Activated T-helper 2 cell treated with anti-CD3 and anti-CD28 coated beads, Interferon-gamma antibody, Interleukin-2, Interleukin-4, amounts not matched to agents 10 μg/mL and 5 μg/mL and 100 μg/mL, durations not matched to agents 14 hours and 24 hours and 36 hours (primary cell): ENCODE measurements around the gene OXER1. TPM values are rescaled to one million over a fixed set of nuclear protein-coding genes. Genes with fewer than 3 reads are reported as not detected.

Source experiments
- DNase-seq: peaks from one replicate; pipeline ENCODE4 v3.0.0; 2021; ENCODE audit warnings: low spot score
- H3K27ac Mint-ChIP-seq: one replicate; pipeline ENCODE4 v1.8.0; 2021; ENCODE audit warnings: mixed read lengths
- H3K27me3 Mint-ChIP-seq: one replicate; pipeline ENCODE4 v1.8.0; 2021; ENCODE audit warnings: low read depth, mixed read lengths
- H3K36me3 Mint-ChIP-seq: one replicate; pipeline ENCODE4 v1.8.0; 2021; ENCODE audit warnings: low read depth, mixed read lengths
- H3K4me1 Mint-ChIP-seq: one replicate; pipeline ENCODE4 v1.8.0; 2021; ENCODE audit warnings: low read depth, mixed read lengths
- H3K4me3 Mint-ChIP-seq: one replicate; pipeline ENCODE4 v1.8.0; 2021; ENCODE audit warnings: low read depth, mild to moderate bottlenecking, moderate library complexity, mixed read lengths
- H3K9me3 Mint-ChIP-seq: one replicate; pipeline ENCODE4 v1.8.0; 2021; ENCODE audit warnings: mixed read lengths
- intact Hi-C: fragments of 100-400 bp; cut with micrococcal nuclease; formaldehyde crosslinking; loops from one replicate; pipeline ENCODE4 v1.15.1; 2023
- total RNA-seq: library from RNA; stranded (reverse); gene quantifications from 2 replicates; pipeline ENCODE4 v1.2.3, GENCODE V29; 2022

The OXER1 gene
- total RNA-seq, 1 donor from 2014 or later: 1.3 TPM

DNA sequence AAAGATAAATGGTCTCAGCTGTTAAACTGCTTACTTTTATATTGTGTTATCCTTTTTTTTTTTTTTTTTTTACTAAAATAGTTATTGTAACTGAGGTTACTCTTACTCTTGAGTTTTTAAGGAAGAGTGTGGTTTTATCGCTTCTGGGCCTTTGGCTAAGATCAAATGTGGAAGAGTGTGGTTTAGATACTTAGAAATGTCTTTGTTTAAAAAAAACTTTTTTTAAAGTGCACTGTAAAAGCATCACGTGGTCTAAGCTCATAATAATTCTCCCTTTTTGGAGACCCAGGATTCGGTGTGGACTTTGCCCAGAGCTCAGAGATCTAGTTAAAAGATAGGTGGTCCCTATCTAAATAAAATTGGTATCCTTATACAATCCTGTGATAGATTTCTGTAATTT lies 11.9 kb upstream of the OXER1 start:
- no peak overlapping the region for H3K27ac Mint-ChIP-seq
- no peak for DNase-seq
- H3K4me3 Mint-ChIP-seq: no peak overlapping the region
- H3K27me3 Mint-ChIP-seq: no peaks in the 10 kb centered on the region
- intact Hi-C loops: no loop called here
- H3K4me1 Mint-ChIP-seq: peaks cover 2% of the 10 kb centered on the region
- peaks cover 6% of the 10 kb centered on the region for H3K36me3 Mint-ChIP-seq
- H3K9me3 Mint-ChIP-seq: peaks cover 9% of the 10 kb centered on the region

DNA sequence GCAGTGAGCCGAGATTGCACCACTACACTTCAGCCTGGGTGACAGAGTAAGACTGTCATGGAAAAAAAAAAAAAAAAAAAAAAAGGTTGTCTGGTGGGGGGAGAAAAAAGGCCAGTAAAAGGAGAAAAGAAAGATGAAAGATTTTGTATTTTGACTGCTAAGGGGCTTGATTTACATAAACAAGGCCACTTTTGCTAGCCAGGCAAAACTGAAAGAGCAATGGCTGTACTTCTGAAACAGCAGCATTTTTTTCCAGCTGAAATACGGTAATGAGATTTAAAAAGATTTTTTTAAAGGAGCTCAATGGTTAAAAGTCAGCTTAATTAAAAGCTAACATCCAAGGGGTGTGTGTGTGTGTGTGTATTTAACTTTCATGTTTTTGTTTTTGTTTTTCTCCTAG lies 11.3 kb upstream of the OXER1 start:
- DNase-seq: no peak
- Mint-ChIP-seq H3K36me3 (peaks cover 6% of the 10 kb centered on the region), H3K27ac (no peak overlapping the region), H3K9me3 (peaks cover 9% of the 10 kb centered on the region), H3K4me3 (no peak overlapping the region), H3K27me3 (no peaks in the 10 kb centered on the region), H3K4me1 (peaks cover 2% of the 10 kb centered on the region)
- intact Hi-C loops: no loop called here

DNA sequence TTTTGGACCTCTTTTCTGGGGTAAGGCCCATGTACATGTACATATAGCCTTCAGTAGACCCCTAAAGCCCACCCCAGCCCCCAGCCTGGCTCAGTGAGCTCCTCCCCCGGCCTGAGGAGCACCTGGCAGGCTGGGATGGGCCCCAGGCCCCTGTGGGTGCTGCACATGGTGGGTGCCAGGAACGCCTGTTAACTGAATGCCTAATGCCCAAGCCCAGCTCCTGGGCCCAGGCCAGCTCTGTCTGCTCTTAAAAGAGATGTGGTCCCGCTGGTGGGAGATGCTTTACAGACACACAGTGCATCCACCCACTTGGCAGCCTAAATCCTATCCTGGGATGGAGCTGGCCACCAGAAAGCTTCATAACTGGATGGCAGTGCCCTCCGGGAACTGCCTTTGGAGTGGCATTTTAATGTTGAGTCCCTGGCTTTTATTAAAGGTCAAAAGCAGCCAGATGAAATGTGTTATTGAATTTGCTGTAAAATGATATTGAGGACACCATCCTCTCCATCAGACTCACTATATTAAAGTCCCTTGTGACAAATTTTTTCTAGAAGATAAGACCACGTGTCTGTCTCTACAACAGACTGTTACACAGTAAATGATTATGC lies 7.7 kb upstream of the OXER1 start:
- no peak overlapping the region for H3K27ac Mint-ChIP-seq
- H3K4me1 Mint-ChIP-seq: peaks cover 2% of the 10 kb centered on the region
- intact Hi-C loops: no loop called here
- H3K9me3 Mint-ChIP-seq: no peaks in the 10 kb centered on the region
- no peak overlapping the region for H3K4me3 Mint-ChIP-seq
- DNase-seq: no peak
- no peaks in the 10 kb centered on the region for H3K27me3 Mint-ChIP-seq
- no peaks in the 10 kb centered on the region for H3K36me3 Mint-ChIP-seq

DNA sequence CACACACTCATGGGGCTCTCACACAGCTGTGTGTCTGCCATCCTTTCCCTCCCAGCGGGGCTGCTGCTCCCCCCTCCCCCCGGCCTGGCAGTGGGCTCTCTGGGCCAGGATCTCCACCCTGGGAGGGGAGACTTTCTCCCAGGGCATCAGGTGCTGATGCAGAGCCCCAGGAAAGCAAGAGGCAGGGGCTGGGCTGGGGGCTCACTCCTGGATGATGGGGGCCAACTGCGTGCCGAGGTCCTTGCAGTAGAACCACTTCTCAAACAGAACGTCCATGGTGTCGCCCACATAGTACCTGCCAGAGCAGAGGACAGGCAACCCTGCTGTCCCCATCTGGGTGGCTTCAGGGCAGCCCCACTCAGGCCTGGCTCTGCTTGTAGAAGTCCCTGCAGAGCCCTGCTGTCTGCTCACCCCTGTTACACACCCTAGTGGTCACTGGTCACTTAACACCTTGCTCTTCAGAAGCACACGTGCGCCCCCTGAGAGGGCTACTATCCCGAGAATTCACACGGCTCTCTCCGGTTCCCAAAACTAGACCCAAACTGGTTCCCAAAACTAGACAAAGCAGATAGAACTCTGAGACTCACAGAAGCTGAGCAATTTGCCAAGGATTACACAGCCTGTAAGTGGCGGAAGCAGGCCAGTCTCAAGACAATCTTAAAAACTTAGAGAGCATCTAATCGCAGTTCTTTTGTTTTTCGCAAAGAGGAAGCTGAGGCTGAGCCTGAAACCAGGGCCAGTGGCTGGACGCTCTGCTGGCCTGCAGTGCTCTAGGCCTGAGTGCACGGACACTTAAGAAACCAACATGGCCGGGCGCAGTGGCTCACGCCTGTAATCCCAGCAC lies 6.6 kb upstream of the OXER1 start:
- no peaks in the 10 kb centered on the region for H3K36me3 Mint-ChIP-seq
- no peaks in the 10 kb centered on the region for H3K9me3 Mint-ChIP-seq
- intact Hi-C loops: no loop called here
- H3K4me3 Mint-ChIP-seq: no peak overlapping the region
- H3K27me3 Mint-ChIP-seq: no peaks in the 10 kb centered on the region
- H3K4me1 Mint-ChIP-seq: no peaks in the 10 kb centered on the region
- H3K27ac Mint-ChIP-seq: no peak overlapping the region
- DNase-seq: no peak

DNA sequence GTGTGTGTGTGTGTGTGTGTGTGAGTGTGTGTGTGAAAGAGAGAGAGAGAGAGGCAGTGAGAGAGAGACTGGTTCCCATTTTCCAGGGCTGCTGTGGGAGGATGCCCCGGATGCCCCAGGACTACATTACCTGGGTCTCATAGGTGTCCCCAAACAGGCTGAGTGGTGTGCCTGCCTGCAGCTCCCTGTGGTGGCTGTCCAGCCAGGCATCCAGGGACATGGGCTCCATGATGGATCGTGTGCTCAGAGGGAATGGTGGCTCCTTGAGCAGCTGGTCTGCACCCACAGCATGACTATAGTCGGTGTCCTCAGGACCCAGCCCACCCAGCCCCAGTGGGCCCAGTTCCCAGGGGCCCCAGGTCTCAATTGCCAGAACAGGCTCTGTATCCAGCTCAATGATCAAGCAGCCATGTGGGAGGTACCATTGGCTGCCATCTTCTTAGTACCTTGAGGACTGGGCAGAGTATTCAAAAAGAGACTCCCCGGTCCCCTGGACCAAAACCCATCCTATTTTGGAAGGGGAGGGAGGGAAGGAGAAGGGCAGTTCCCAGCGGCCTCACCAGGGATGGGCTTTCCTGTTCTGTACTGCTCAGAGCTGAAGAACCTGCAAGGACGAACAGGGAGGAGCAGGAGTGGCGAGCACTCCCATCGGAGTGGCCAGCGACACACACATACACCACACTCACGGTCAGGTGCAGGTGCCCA lies 5.8 kb upstream of the OXER1 start:
- intact Hi-C loops: no loop called here
- Mint-ChIP-seq H3K9me3 (no peaks in the 10 kb centered on the region), H3K27ac (no peak overlapping the region), H3K36me3 (no peaks in the 10 kb centered on the region), H3K4me3 (no peak overlapping the region), H3K27me3 (no peaks in the 10 kb centered on the region), H3K4me1 (no peaks in the 10 kb centered on the region)
- no peak for DNase-seq

DNA sequence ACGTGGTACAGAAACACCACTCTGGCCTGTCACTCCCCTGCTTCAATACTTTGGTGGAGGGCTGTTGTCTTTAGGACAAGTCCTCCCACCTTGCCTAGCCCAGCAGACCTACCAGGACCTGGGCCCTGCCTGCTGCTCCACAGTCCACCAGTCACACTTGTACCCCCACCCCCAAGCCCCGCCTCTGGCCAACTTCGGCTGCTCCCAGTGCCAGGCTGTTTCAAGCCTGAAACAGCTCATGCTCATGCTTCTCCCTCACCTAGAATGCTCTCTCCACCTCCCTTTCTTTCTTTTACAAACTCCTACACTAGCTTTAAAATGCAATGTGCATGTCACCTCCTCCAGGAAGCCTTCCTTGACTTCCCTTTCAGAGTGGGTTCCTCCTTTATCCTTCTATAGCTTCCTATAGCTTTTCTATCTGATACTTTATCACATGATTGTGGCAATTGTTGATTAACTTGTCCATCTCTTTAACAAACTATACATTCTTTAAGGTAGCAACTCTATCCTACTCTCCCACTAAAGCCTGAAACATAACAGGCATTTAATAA lies 4.8 kb upstream of the OXER1 start:
- Mint-ChIP-seq H3K4me1 (no peaks in the 10 kb centered on the region), H3K4me3 (no peak overlapping the region), H3K9me3 (no peaks in the 10 kb centered on the region), H3K27ac (no peak overlapping the region), H3K27me3 (no peaks in the 10 kb centered on the region), H3K36me3 (no peaks in the 10 kb centered on the region)
- DNase-seq: no peak
- intact Hi-C loops: no loop called here

DNA sequence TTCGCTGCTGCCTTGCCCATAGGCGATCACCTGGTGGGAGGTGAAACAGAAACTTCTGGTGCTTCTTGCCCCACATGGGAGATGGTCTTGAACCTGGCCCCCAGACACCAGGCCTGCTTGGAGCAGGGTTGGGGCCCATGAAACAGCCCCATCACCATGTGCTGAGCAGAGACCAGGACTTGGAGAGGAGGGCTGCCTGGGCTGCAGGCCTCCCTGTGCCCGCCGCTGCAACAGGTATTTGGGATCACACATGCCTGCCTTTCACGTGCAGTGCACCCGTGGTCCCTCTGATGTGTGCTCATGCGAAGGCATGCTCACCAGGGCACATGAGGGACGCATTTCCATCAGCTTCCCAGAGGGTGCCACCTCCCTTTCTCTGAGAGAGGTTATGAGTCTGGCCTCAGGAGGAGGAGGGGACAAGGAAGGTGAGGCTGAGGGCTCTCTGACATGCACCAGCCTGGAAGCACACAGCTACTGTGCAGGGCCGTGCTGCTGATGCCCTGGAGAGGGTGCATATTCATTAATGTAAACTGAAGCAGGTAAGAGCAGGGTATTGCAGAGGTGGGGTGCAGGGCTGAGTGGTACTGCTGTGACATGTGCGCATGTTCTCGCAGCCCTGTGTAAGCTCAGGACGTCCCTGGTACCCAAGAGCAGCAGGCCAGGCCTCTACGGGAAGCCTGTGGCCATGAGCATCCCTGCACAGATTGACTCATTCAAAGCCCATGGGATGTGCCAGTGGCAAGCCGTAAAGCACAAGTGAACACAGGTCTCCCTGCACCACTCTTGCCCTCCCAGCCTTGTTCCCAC lies 4.2 kb upstream of the OXER1 start:
- Mint-ChIP-seq H3K9me3 (no peaks in the 10 kb centered on the region), H3K4me3 (no peak overlapping the region), H3K36me3 (no peaks in the 10 kb centered on the region), H3K4me1 (no peaks in the 10 kb centered on the region), H3K27ac (no peak overlapping the region), H3K27me3 (no peaks in the 10 kb centered on the region)
- DNase-seq: no peak
- intact Hi-C loops: no loop called here

DNA sequence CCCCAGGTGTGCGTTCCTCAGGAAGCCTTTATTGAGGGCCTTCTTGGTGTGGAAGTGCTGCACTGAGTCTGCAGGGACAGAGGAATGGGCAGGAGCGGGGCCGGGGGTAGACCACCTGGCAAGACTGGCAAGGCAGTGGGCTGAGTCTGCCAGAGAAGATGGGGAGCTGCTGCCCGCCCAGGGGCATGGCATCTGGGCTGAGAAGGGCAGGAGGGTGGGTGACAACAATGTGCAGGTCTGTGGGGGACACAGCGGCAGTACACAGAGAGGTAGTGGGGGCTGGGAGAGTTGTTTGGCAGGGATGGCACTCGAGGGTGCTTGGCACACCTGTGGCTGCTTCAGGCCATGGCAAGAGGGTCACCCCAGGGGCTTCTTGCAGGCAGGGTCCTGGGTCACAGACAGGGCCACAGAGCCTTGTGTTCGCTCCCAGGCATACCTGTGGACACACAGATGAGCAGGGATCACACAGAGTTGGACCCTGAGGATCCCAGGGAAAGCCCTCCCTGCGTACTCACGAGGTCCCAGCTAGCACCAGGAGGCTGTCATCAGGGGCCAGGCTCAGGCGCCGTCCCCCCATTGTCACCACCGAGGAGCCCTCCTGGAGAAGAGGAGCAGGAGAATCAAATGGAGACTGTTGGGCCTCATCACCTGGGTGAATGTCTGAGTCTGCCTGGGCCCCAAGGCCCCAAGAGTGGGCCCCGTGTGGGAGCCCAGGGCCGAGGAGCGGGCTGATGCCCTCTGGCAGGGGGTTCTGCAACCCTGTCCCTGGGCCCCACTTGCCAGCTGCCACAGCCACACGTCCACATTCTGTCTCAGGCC lies 3.4 kb upstream of the OXER1 start:
- H3K27ac Mint-ChIP-seq: no peak overlapping the region
- intact Hi-C loops: no loop called here
- H3K9me3 Mint-ChIP-seq: no peaks in the 10 kb centered on the region
- H3K36me3 Mint-ChIP-seq: no peaks in the 10 kb centered on the region
- no peaks in the 10 kb centered on the region for H3K27me3 Mint-ChIP-seq
- H3K4me3 Mint-ChIP-seq: no peak overlapping the region
- H3K4me1 Mint-ChIP-seq: no peaks in the 10 kb centered on the region
- DNase-seq: no peak

DNA sequence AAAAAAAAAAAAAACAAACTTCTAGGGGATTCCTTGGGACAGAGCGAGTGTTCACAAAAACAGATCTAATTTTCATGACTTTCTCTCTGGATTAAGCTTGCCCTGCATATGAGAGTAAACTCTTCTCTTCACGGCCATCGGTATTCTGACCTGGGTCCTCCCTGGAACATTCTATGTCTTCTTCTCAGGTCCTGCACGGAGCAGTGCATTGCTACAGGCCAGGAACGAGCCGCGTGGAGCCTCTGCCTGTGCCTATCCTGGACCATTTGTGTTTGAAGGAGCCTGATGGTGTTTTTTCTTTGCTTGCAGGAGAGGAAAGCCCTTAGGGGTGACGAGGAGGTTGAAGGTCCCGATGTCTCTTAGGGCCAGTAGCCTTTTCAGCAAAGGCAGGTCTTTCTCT lies 1.8 kb upstream of the OXER1 start:
- no peaks in the 10 kb centered on the region for H3K36me3 Mint-ChIP-seq
- no peaks in the 10 kb centered on the region for H3K4me1 Mint-ChIP-seq
- intact Hi-C loops: no loop called here
- DNase-seq: no peak
- no peak overlapping the region for H3K4me3 Mint-ChIP-seq
- no peaks in the 10 kb centered on the region for H3K27me3 Mint-ChIP-seq
- no peak overlapping the region for H3K27ac Mint-ChIP-seq
- no peaks in the 10 kb centered on the region for H3K9me3 Mint-ChIP-seq

DNA sequence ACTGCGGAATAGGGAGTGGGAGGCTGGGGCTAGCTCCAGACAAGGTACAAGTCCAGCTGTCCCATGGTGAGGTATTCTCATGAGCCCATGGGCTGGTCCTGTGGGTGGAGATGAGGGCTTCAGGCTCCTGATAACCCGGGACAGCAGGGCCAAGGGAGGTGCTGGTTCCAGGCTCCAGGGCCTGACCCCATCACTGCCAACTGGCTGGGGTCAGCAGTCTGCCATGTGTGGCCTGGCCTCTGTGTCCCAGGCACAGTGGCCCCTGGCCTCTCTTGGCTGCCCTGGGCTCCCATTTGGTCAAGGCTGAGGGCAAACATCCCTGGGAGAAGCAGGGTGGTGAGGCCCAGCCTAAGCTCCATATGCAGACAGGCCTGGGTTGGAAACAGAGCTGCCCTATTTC lies 966 bp upstream of the OXER1 start:
- H3K27me3 Mint-ChIP-seq: no peaks in the 10 kb centered on the region
- H3K36me3 Mint-ChIP-seq: no peaks in the 10 kb centered on the region
- no peak for DNase-seq
- intact Hi-C loops: no loop called here
- no peak overlapping the region for H3K27ac Mint-ChIP-seq
- no peak overlapping the region for H3K4me3 Mint-ChIP-seq
- no peaks in the 10 kb centered on the region for H3K9me3 Mint-ChIP-seq
- H3K4me1 Mint-ChIP-seq: no peaks in the 10 kb centered on the region

DNA sequence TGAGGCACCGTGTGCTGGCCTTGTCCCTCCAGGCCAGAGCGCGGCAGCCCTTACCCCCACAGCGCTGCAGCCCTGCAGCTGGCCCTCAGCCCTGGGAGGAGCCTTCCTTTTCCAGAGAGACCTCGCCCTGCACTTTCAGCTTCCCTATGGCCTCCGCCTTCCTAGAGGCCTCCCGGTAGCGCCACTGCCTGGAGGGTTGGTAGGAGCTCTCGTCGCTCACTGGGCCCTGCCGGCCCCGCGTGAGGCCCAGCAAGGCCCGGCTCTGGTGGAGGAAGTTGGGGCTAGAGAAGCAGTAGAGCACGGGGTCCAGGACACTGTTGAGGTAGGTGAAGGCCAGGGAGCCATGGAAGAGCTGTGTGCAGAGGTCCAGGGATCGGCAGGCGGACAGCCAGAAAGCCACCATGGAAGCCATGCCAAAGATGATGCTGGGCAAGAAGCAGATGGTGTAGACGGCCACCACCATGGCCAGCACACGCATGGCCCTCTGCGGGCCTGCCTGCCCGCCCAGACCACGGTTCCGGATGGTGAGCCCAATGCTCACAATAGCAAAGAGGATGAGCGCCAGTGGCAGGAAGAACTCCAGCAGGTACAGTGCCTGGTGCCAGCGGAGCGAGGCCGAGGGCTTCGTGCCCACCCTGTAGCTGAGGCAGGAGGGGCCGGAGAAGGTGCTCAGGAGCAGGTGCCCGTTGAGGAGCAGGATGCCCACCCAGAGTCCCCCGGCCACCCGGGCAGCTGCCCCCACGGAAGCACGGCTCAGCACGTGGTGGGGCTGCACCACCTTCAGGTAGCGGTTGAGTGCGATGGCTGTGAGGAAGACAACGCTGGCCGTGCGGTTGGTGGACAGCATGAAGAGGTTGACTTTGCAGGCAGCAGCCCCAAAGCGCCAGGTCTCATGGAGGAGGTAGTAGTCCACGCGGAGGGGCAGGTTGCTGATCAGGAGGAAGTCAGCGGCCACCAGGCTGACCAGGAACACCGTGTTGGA lies 821 bp downstream of the OXER1 start:
- intact Hi-C loops: no loop called here
- Mint-ChIP-seq H3K4me1 (no peaks in the 10 kb centered on the region), H3K4me3 (no peak overlapping the region), H3K27ac (no peak overlapping the region), H3K36me3 (no peaks in the 10 kb centered on the region), H3K9me3 (no peaks in the 10 kb centered on the region), H3K27me3 (no peaks in the 10 kb centered on the region)
- DNase-seq: no peak
